Measurements from ENCODE around the gene REP15. TPM values are rescaled to one million over a fixed set of nuclear protein-coding genes. Genes with fewer than 3 reads are reported as not detected.
"Not testable (repeated sequence)": the region's sequence is repeated elsewhere in the genome, so short reads cannot be mapped to it uniquely, and the experiment has no call there.

REP15 gene
- total RNA-seq, 4 donors from 2014 or later = 1.2 to 2.5 (median 1.3) TPM

DNA sequence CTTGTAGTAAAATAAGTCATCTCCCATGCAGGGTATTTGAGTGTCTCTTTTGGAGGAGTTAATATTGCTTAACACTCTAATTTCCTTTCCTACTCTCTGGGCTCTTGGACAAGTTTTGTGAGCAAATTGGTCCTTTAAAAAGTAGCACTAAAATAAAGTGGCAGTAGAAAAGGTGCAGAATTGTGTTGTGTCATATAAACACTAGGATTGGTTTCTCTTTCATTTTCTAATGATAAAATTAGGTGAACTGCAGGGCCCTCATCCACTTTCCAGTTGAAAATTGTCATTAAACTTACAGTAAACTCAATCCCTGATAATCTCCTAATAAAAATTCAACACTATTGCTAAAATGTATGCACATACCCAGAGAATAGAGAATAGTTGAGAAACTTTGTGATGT, 42.6 kb upstream of the REP15 start:
- DNase-seq (ENCODE audit: extremely low spot score) = no peak
- no peak overlapping the region for H3K27ac ChIP-seq (replicated peaks in 1 of 4)
- intact Hi-C loops (cut with DNase I) = loop anchor here (5.0 kb wide), 1 partner anchor 216 kb away; no protein-coding TSS in a partner anchor
- no peaks in the 10 kb centered on the region for H3K4me1 ChIP-seq
- no peaks in the 10 kb centered on the region for H3K27me3 ChIP-seq
- H3K36me3 ChIP-seq = peaks cover 3 to 66% (median 36%) of the 10 kb centered on the region in 4 donors
- TF ChIP-seq, protein P1, sequence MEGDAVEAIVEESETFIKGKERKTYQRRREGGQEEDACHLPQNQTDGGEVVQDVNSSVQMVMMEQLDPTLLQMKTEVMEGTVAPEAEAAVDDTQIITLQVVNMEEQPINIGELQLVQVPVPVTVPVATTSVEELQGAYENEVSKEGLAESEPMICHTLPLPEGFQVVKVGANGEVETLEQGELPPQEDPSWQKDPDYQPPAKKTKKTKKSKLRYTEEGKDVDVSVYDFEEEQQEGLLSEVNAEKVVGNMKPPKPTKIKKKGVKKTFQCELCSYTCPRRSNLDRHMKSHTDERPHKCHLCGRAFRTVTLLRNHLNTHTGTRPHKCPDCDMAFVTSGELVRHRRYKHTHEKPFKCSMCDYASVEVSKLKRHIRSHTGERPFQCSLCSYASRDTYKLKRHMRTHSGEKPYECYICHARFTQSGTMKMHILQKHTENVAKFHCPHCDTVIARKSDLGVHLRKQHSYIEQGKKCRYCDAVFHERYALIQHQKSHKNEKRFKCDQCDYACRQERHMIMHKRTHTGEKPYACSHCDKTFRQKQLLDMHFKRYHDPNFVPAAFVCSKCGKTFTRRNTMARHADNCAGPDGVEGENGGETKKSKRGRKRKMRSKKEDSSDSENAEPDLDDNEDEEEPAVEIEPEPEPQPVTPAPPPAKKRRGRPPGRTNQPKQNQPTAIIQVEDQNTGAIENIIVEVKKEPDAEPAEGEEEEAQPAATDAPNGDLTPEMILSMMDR (IDR thresholded peaks at IDR 0.05) = no peak
- TF ChIP-seq POLR2AphosphoS5 (IDR thresholded peaks at IDR 0.05) (no peak), EP300 (IDR thresholded peaks at IDR 0.05) (no peak), POLR2A (IDR thresholded peaks at IDR 0.05; ENCODE audit: low read depth) (no peak)
- no peak overlapping the region for H3K4me3 ChIP-seq
- no peaks in the 10 kb centered on the region for H3K9me3 ChIP-seq

DNA sequence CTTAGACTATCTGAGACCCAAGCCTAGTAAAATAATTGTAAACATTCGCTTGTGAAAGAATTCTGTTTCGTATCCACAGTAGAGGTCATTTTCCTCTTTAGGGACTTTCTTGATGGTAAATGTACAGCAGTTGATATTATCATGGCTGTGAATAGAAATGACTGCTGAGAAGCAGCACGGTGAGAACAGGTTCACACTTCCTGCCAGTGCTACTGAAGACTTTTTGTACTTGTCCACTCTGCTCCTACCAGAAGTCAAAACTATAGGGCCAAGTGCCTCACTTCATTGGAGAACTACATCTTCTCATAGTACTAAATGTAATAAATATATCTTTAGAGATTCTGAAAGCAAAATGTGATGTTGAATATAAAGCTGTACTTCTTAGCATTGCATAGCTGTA, 40.8 kb upstream of the REP15 start:
- intact Hi-C loops (cut with DNase I); H3K9me3 ChIP-seq: not testable (repeated sequence)
- WGBS = 79% methylated on average over 3 of the region's 3 CpGs

DNA sequence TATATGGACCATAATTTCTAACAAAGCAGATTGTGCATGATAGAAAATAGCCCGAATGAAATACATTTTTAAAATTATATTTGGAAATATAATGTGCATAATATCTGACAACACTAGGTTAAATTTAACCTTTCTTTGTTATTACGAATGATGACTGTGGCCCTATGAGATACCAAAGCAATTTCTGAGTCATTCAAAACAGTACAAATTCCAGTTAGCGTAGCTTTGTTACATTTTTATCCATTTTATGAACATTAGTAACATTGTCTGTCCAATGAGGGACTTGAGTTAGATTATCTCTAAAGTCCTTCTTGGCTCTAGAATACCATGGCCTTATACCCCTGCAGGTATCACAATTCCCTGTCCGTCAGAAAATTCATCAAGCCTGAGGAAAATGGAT, 39.0 kb upstream of the REP15 start:
- intact Hi-C loops (cut with DNase I) = no loop called here
- TF ChIP-seq, protein P1 (IDR thresholded peaks at IDR 0.05) = no peak
- TF ChIP-seq EP300 (IDR thresholded peaks at IDR 0.05) (no peak), POLR2AphosphoS5 (IDR thresholded peaks at IDR 0.05) (no peak), POLR2A (IDR thresholded peaks at IDR 0.05; ENCODE audit: low read depth) (no peak)
- WGBS = 90% methylated on average over 4 of the region's 4 CpGs
- no peak for DNase-seq (ENCODE audit: extremely low spot score)
- Histone ChIP-seq H3K9me3 (no peaks in the 10 kb centered on the region), H3K4me1 (no peaks in the 10 kb centered on the region), H3K27me3 (no peaks in the 10 kb centered on the region), H3K27ac (replicated peaks in 1 of 4) (no peak overlapping the region), H3K4me3 (no peak overlapping the region), H3K36me3 (peaks cover 12 to 75% (median 44%) of the 10 kb centered on the region in 4 donors)

More for the DNA sequence above, 40.8 kb upstream of the REP15 start:
- H3K27ac ChIP-seq (replicated peaks in 1 of 4); H3K27me3 ChIP-seq; H3K4me1 ChIP-seq; DNase-seq (ENCODE audit: extremely low spot score); H3K4me3 ChIP-seq: not testable (repeated sequence)
- peaks cover 3 to 63% (median 34%) of the 10 kb centered on the region in 4 donors for H3K36me3 ChIP-seq

DNA sequence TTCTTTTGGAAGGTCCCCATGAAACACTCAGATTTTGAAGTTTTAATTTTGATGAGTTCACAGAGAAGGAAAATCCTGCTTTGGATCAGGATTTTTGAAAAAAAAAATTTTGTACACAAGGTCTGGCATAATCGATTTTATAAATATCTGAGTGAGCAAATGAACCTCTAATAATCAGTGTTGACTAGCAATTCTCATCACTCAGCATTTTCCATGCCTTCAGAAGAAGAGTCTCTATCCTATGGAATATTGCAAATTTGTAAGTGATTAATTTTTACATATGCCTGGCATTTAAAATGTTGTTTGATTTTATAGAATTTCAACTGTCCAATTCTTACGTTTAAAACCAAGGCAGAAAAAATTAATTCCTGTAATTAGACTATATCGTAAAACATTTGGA, 30.5 kb upstream of the REP15 start:
- Histone ChIP-seq H3K4me3 (no peak overlapping the region), H3K9me3 (no peaks in the 10 kb centered on the region), H3K27ac (replicated peaks in 1 of 4) (no peak overlapping the region), H3K4me1 (no peaks in the 10 kb centered on the region), H3K36me3 (peaks cover 20 to 94% (median 51%) of the 10 kb centered on the region in 4 donors), H3K27me3 (no peaks in the 10 kb centered on the region)
- intact Hi-C loops (cut with DNase I) = no loop called here
- TF ChIP-seq POLR2AphosphoS5 (IDR thresholded peaks at IDR 0.05) = no peak
- TF ChIP-seq EP300 (IDR thresholded peaks at IDR 0.05) = no peak
- no peak for TF ChIP-seq POLR2A (IDR thresholded peaks at IDR 0.05; ENCODE audit: low read depth)
- TF ChIP-seq, protein P1 (IDR thresholded peaks at IDR 0.05) = no peak
- WGBS = 74% methylated on average over 3 of the region's 3 CpGs
- DNase-seq (ENCODE audit: extremely low spot score) = no peak

DNA sequence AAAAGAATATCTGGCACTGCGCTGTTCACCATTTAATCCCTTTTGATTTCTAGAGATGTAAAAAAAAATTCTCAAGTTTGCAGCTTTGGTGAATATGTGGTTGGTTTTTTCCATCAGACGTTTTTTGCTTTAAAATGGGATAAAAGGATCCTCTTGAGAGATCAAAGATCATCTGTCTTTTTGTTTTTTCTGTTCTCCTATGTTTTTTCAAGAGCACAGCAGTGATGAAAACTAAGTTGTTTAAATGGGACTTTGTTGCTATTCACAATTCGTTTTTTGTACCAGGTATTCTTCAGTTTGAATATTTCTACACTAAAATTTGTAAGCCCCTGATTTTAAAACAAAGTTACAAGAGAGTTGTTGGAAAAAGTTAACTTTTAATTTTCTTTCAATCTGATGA, 29.7 kb upstream of the REP15 start:
- no peak for DNase-seq (ENCODE audit: extremely low spot score)
- Histone ChIP-seq H3K4me3 (no peak overlapping the region), H3K27ac (replicated peaks in 1 of 4) (no peak overlapping the region), H3K36me3 (peaks cover 13 to 93% (median 43%) of the 10 kb centered on the region in 4 donors), H3K4me1 (no peaks in the 10 kb centered on the region), H3K9me3 (no peaks in the 10 kb centered on the region), H3K27me3 (no peaks in the 10 kb centered on the region)
- WGBS = 56% methylated on average over 3 of the region's 3 CpGs
- intact Hi-C loops (cut with DNase I) = no loop called here
- TF ChIP-seq POLR2A (IDR thresholded peaks at IDR 0.05; ENCODE audit: low read depth) (no peak), EP300 (IDR thresholded peaks at IDR 0.05) (no peak), POLR2AphosphoS5 (IDR thresholded peaks at IDR 0.05) (no peak)
- TF ChIP-seq, protein P1 (IDR thresholded peaks at IDR 0.05) = no peak
